IMR-90 (cell line): ENCODE measurements around the gene RASGEF1C. TPM values are rescaled to one million over a fixed set of nuclear protein-coding genes. Genes with fewer than 3 reads are reported as not detected.

ENCODE experiments used
- ATAC-seq: fragments of 200-7000 bp; cut with Tn5 transposase; 2 replicates; pipeline ENCODE4 v1.9.1; 2020; ENCODE audit warnings: low read depth, mild to moderate bottlenecking, moderate library complexity
- BruUV-seq: library from RNA; stranded (reverse); fragments of 400-500 nt; replicated peaks from 2 replicates; lab custom pipeline; 2021; lab: Mats Ljungman, UMichigan
- CTCF ChIA-PET: fragments of 300-600 bp; formaldehyde crosslinking; extraction: SDS; loops from one replicate; lab custom pipeline; 2021; ENCODE audit warnings: antibody characterized with exemption; lab: Yijun Ruan, JAX
- POLR2A ChIA-PET: fragments of 300-600 bp; sonication (Branson Sonifier 250); formaldehyde crosslinking; loops from one replicate; lab custom pipeline; 2022; ENCODE audit warnings: antibody characterized with exemption; ENCODE audit not compliant: unreplicated experiment; lab: Charles Lee
- DNase-seq: peaks from one replicate; pipeline ENCODE4 v3.0.0; 2013
- H2AFZ ChIP-seq: replicated peaks from 2 replicates; pipeline ENCODE3; 2013; ENCODE audit warnings: low read length, mild to moderate bottlenecking; ENCODE audit not compliant: poor library complexity
- H2AK5ac ChIP-seq: 2 replicates; pipeline ENCODE4 v1.6.1; 2013; ENCODE audit warnings: low read depth, low read length, inconsistent platforms
- H2AK9ac ChIP-seq: replicated peaks from 2 replicates; pipeline ENCODE3; 2013; ENCODE audit warnings: mild to moderate bottlenecking, low read depth, low read length, moderate library complexity; ENCODE audit not compliant: poor library complexity
- H2BK120ac ChIP-seq: 2 replicates; pipeline ENCODE4 v1.6.1; 2013; ENCODE audit warnings: low read depth, low read length, inconsistent platforms
- H2BK15ac ChIP-seq: 3 replicates; pipeline ENCODE4 v1.6.1; 2013; ENCODE audit warnings: low read depth, low read length, inconsistent platforms
- H2BK20ac ChIP-seq: 2 replicates; pipeline ENCODE4 v1.6.1; 2013; ENCODE audit warnings: low read depth, mild to moderate bottlenecking, inconsistent platforms, low read length, moderate library complexity
- H2BK5ac ChIP-seq: 2 replicates; pipeline ENCODE4 v1.6.1; 2013; ENCODE audit warnings: mild to moderate bottlenecking, low read depth, low read length, inconsistent platforms; ENCODE audit not compliant: poor library complexity, severe bottlenecking
- H3K14ac ChIP-seq: replicated peaks from 2 replicates; pipeline ENCODE4 v1.6.1; 2013; ENCODE audit warnings: low read depth, low read length, inconsistent platforms
- H3K18ac ChIP-seq: 2 replicates; pipeline ENCODE4 v1.6.1; 2013; ENCODE audit warnings: low read depth, low read length, control low read depth
- H3K23ac ChIP-seq: 2 replicates; pipeline ENCODE4 v1.6.1; 2013; ENCODE audit warnings: low read depth, low read length, inconsistent platforms
- H3K27ac ChIP-seq: 2 replicates; pipeline ENCODE4 v1.5.1; 2013; ENCODE audit warnings: mild to moderate bottlenecking, control low read depth, low read length; ENCODE audit not compliant: insufficient read depth
- H3K27me3 ChIP-seq: 2 replicates; pipeline ENCODE4 v1.6.1; 2013; ENCODE audit warnings: low read length; ENCODE audit not compliant: control insufficient read depth, insufficient read depth
- H3K36me3 ChIP-seq: 2 replicates; pipeline ENCODE4 v1.6.1; 2013; ENCODE audit warnings: low read length, mixed read lengths; ENCODE audit not compliant: control insufficient read depth, insufficient read depth
- H3K4ac ChIP-seq: 2 replicates; pipeline ENCODE4 v1.6.1; 2013; ENCODE audit warnings: low read depth, low read length, inconsistent platforms
- H3K4me1 ChIP-seq: 2 replicates; pipeline ENCODE4 v1.6.1; 2013; ENCODE audit warnings: low read length, mixed read lengths; ENCODE audit not compliant: control insufficient read depth, insufficient read depth
- H3K4me2 ChIP-seq: 2 replicates; pipeline ENCODE4 v1.6.1; 2013; ENCODE audit warnings: low read depth, mild to moderate bottlenecking, control low read depth, low read length, moderate library complexity
- H3K4me3 ChIP-seq: 2 replicates; pipeline ENCODE4 v1.5.1; 2013; ENCODE audit warnings: low read depth, mild to moderate bottlenecking, control low read depth, low read length, moderate library complexity; ENCODE audit not compliant: insufficient read depth
- H3K56ac ChIP-seq: 2 replicates; pipeline ENCODE4 v1.6.1; 2013; ENCODE audit warnings: low read length, inconsistent platforms; ENCODE audit not compliant: insufficient read depth; ENCODE audit errors: extremely low read depth
- H3K79me1 ChIP-seq, 2 experiments: 2 replicates each; pipeline ENCODE4 v1.6.1; 2013; ENCODE audit warnings: low read length in 2 of 2, inconsistent platforms in 1 of 2, low read depth in 1 of 2
- H3K9ac ChIP-seq: 2 replicates; pipeline ENCODE4 v1.6.1; 2013; ENCODE audit warnings: low read depth, low read length, control low read depth
- H3K9me1 ChIP-seq: 2 replicates; pipeline ENCODE4 v1.6.1; 2013; ENCODE audit warnings: low read length, inconsistent platforms; ENCODE audit not compliant: insufficient read depth
- H3K9me3 ChIP-seq: 2 replicates; pipeline ENCODE4 v1.6.1; 2013; ENCODE audit warnings: low read length; ENCODE audit not compliant: control insufficient read depth, insufficient read depth
- H4K20me1 ChIP-seq: 2 replicates; pipeline ENCODE4 v1.6.1; 2013; ENCODE audit warnings: low read length, inconsistent platforms; ENCODE audit not compliant: insufficient read depth
- H4K5ac ChIP-seq: 2 replicates; pipeline ENCODE4 v1.6.1; 2013; ENCODE audit warnings: mild to moderate bottlenecking, low read depth, low read length, control low read depth
- H4K8ac ChIP-seq, 2 experiments: 2 replicates each; pipeline ENCODE4 v1.6.1; 2013; ENCODE audit warnings: low read depth in 2 of 2, low read length in 2 of 2, control low read depth in 1 of 2, inconsistent platforms in 1 of 2
- H4K91ac ChIP-seq: 2 replicates; pipeline ENCODE4 v1.6.1; 2013; ENCODE audit warnings: low read depth, low read length, inconsistent platforms; ENCODE audit not compliant: insufficient read depth
- BHLHE40 ChIP-seq: fragments of 150-350 bp; IDR thresholded peaks from 2 replicates; pipeline ENCODE4 v1.6.1; 2016; ENCODE audit warnings: mild to moderate bottlenecking, low read depth, low read length
- CEBPB ChIP-seq: IDR thresholded peaks from 2 replicates; pipeline ENCODE4 v1.6.1; 2012; ENCODE audit warnings: low read depth, low read length, improper control_type of control experiment
- CHD1 ChIP-seq: IDR thresholded peaks from 2 replicates; pipeline ENCODE4 v1.6.1; 2012; ENCODE audit warnings: low read depth, low read length, improper control_type of control experiment
- CTCF ChIP-seq: conservative IDR thresholded peaks from 2 replicates; pipeline ENCODE4 v1.5.1; 2012; ENCODE audit warnings: mild to moderate bottlenecking, low read depth, low read length, improper control_type of control experiment
- ELK1 ChIP-seq: fragments of 150-350 bp; IDR thresholded peaks from 2 replicates; pipeline ENCODE4 v1.6.1; 2016; ENCODE audit warnings: low read depth, mild to moderate bottlenecking, low read length, moderate library complexity, borderline replicate concordance
- FOS ChIP-seq: fragments of 150-350 bp; IDR thresholded peaks from 2 replicates; pipeline ENCODE4 v1.6.1; 2016; ENCODE audit warnings: low read depth, low read length
- MAFK ChIP-seq: IDR thresholded peaks from 2 replicates; pipeline ENCODE4 v1.6.1; 2012; ENCODE audit warnings: low read depth, low read length, improper control_type of control experiment
- MAZ ChIP-seq: IDR thresholded peaks from 2 replicates; pipeline ENCODE4 v1.6.1; 2012; ENCODE audit warnings: low read depth, mild to moderate bottlenecking, low read length, improper control_type of control experiment, moderate library complexity, borderline replicate concordance
- MXI1 ChIP-seq: IDR thresholded peaks from 2 replicates; pipeline ENCODE4 v1.6.1; 2012; ENCODE audit warnings: low read depth, mild to moderate bottlenecking, low read length, moderate library complexity, borderline replicate concordance
- NFE2L2 ChIP-seq: fragments of 150-350 bp; IDR thresholded peaks from 2 replicates; pipeline ENCODE4 v1.6.1; 2016; ENCODE audit warnings: low read depth, mild to moderate bottlenecking, low read length
- POLR2A ChIP-seq: IDR thresholded peaks from 2 replicates; pipeline ENCODE4 v1.6.1; 2012; ENCODE audit warnings: mild to moderate bottlenecking, low read depth, low read length
- RAD21 ChIP-seq: IDR thresholded peaks from 2 replicates; pipeline ENCODE4 v1.6.1; 2012; ENCODE audit warnings: low read length, improper control_type of control experiment
- RCOR1 ChIP-seq: IDR thresholded peaks from 2 replicates; pipeline ENCODE4 v1.6.1; 2012; ENCODE audit warnings: mild to moderate bottlenecking, low read length, improper control_type of control experiment; ENCODE audit not compliant: insufficient replicate concordance
- RFX5 ChIP-seq: IDR thresholded peaks from 2 replicates; pipeline ENCODE4 v1.8.0; 2012; ENCODE audit warnings: low read depth, mild to moderate bottlenecking, low read length, moderate library complexity
- SMC3 ChIP-seq: fragments of 150-350 bp; IDR thresholded peaks from 2 replicates; pipeline ENCODE4 v1.6.1; 2016; ENCODE audit warnings: low read depth, mild to moderate bottlenecking, antibody characterized with exemption, low read length, moderate library complexity
- USF2 ChIP-seq: fragments of 150-350 bp; IDR thresholded peaks from 2 replicates; pipeline ENCODE4 v1.6.1; 2017; ENCODE audit warnings: mild to moderate bottlenecking, antibody characterized with exemption, low read length, low read depth
- WGBS, 2 experiments: methylation state at CpG; one replicate each; pipeline versions ENCODE4 v1.1.5 to v1.1.7; 2013; ENCODE audit warnings: missing lambda C conversion rate in 2 of 2; ENCODE audit not compliant: insufficient read length in 1 of 2; ENCODE audit errors: extremely low coverage in 2 of 2; 5-methylcytosine and 5-hydroxymethylcytosine counted together
- dilution Hi-C: fragments of 300-500 bp; cut with HindIII; formaldehyde crosslinking; loops from one replicate; pipeline ENCODE4 v1.14.3; 2018; ENCODE audit warnings: low sequenced_read_pairs; ENCODE audit not compliant: unreplicated experiment
- in situ Hi-C: fragments of 300-500 bp; cut with MboI; formaldehyde crosslinking; loops from 3 replicates; pipeline ENCODE4 v1.14.3; 2019; ENCODE audit warnings: low sequenced_read_pairs, inconsistent platforms, mixed read lengths
- intact Hi-C: fragments of 100-400 bp; cut with micrococcal nuclease; formaldehyde crosslinking; loops from 2 replicates; pipeline ENCODE4 v1.10.0; 2022
- polyA plus RNA-seq, 3 experiments: library from polyadenylated mRNA; depleted of rRNA; stranded (reverse); fragments of >200 nt; gene quantifications; 2 replicates each; pipeline ENCODE4 v1.2.3, GENCODE V29; 2012; ENCODE audit warnings: low replicate concordance in 1 of 3
- total RNA-seq: library from RNA; depleted of rRNA; stranded (reverse); fragments of >200 nt; gene quantifications from 2 replicates; pipeline ENCODE4 v1.2.3, GENCODE V29; 2012

RASGEF1C gene
- total and polyA plus RNA-seq, 2 of the 4 experiments (the other 2 are of a cell fraction) = not detected

- Histone ChIP-seq H2AK9ac (no peak overlapping the region), H4K8ac (no peak overlapping the region), H2BK5ac (no peak overlapping the region), H3K9me3 (no peaks in the 10 kb centered on the region; the same call in 1 of the 2 replicates), H3K4ac (no peak overlapping the region), H2BK15ac (no peak overlapping the region), H4K5ac (no peak overlapping the region), H3K27me3 (peaks cover 31% of the 10 kb centered on the region), H3K4me1 (peaks cover 2% of the 10 kb centered on the region; the same call in 1 of the 2 replicates), H2BK120ac (no peak overlapping the region), H3K9ac (no peak overlapping the region), H2AFZ (no peak overlapping the region), H2AK5ac (no peak overlapping the region), H4K91ac (no peak overlapping the region), H3K14ac (no peak overlapping the region), H3K36me3 (no peaks in the 10 kb centered on the region), H3K18ac (no peak overlapping the region), H3K9me1 (no peaks in the 10 kb centered on the region), H3K4me2 (no peak overlapping the region), H4K20me1 (no peaks in the 10 kb centered on the region; the same call in 1 of the 2 replicates), H3K56ac (no peak overlapping the region), H3K27ac (no peak overlapping the region), H3K23ac (no peak overlapping the region), H3K79me1 (no peaks in the 10 kb centered on the region), H2BK20ac (no peak overlapping the region), H3K4me3 (no peak overlapping the region)
- ATAC-seq (no peak), DNase-seq (no peak)
- WGBS, 2 experiments = 89% methylated on average over 7 of the region's 43 CpGs; no CpG with 5 or more reads in 1 of the 2 experiments
- BruUV-seq = no TSS peak
- no peak for TF ChIP-seq BHLHE40
- no peak for TF ChIP-seq MAZ
- no peak for TF ChIP-seq CTCF
- TF ChIP-seq RCOR1 = no peak
- no peak for TF ChIP-seq FOS
- TF ChIP-seq MAFK = no peak
- no peak for TF ChIP-seq USF2
- TF ChIP-seq ELK1 = no peak
- no peak for TF ChIP-seq MXI1
- no peak for TF ChIP-seq RAD21
- no peak for TF ChIP-seq CEBPB
- no peak for TF ChIP-seq NFE2L2
- no peak for TF ChIP-seq RFX5
- no peak for TF ChIP-seq SMC3
- no peak for TF ChIP-seq POLR2A
- TF ChIP-seq CHD1 = no peak
- dilution Hi-C loops (no loop called here), intact Hi-C loops (no loop called here), in situ Hi-C loops (loop anchor here (25.0 kb wide), 1 partner anchor 326 kb away; no protein-coding TSS in a partner anchor)
- POLR2A ChIA-PET = no interaction called here
- CTCF ChIA-PET = no interaction called here
These were observed 72.9 kb downstream of the RASGEF1C start for GRCh38 chr5:180135967-180136629.
